GM10847 (cell line): Measurements from ENCODE around the gene RPS4Y1.

Experiments used
- POLR2A ChIP-seq: IDR thresholded peaks from 2 replicates; pipeline ENCODE4 v1.6.1; 2011; ENCODE audit not compliant: insufficient read length; ENCODE audit errors: extremely low read depth

Gene RPS4Y1

DNA sequence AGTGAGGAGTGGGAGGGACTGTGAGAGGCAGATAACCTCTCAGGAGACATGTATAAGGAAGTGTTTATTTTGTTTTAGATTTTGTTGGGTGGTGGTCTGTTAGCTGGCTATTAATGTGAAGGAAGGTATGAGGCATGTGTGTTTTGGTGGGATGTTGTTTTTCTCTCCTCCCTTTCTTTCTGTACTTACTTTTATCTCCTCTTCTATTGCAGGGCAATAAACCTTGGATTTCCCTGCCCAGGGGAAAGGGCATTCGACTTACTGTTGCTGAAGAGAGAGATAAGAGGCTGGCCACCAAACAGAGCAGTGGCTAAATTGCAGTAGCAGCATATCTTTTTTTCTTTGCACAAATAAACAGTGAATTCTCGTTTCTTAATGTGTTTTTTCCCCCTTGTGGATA lies 25.2 kb downstream of the RPS4Y1 start:
- TF ChIP-seq POLR2A = no peak

DNA sequence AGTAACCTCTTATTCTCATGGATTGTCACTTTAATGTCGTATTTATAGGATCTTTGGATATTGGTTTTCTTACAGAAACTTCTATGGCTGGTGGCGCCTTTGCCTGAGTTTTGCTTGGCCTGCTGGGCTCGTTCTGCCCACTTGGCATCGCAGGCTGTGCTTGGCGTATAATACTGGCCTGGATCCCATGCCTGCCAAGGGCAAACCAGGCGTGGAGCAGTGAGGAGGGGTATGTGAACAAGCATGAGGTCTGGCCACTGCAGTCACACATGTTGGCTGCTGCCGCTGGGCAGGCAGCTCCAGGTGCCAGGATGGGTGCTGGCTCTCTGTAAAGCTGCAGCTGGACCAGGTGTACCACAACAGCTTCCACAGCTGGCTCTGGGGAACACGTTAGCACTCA lies 26.1 kb downstream of the RPS4Y1 start:
- no peak for TF ChIP-seq POLR2A

DNA sequence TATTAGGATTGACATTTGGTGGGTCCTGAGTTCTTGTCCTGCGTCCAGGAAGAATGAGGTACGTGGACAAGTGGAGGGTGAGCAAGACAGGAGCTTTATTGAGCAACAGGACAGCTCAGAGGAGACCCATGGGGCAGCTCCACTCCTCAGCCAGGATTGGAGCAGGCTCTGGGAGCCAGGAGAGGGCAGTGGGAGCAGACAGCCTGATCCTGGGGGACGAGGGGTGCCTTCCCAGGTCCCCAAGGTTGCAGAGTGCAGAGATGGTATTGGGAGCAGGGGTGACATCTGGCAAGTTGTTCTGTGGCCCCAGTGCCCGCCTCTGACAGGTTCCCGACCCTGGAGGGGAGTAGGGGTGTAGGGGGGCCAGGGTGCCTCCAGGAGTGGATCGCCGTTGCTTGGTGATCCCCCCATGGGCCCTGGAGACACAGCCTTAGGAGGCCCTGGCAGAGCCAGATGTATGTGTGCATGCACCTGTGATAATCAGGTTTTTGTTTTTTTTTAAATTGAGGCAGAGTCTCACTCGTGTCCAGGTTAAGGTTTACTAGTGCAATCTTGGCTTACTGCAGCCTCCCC lies 26.7 kb downstream of the RPS4Y1 start:
- no peak for TF ChIP-seq POLR2A

DNA sequence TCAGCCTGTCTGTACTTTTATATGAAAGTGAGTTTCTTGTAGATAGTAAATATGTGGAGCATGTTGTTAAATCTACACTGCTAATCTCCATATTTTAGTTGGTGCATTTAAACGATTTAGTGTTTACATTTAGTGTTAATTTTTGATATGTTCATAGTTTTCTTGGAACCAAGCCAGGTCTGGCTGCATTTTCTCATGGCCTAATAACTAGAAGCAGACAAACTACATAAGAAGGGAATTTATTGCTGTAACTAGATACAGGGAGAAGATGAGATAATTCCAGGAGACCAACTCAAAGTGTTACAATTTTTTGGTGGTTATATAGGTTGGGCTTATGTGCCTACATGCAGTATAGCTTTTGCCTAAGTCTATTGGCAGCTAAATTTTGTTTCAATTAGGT lies 32.8 kb downstream of the RPS4Y1 start:
- TF ChIP-seq POLR2A = no peak

DNA sequence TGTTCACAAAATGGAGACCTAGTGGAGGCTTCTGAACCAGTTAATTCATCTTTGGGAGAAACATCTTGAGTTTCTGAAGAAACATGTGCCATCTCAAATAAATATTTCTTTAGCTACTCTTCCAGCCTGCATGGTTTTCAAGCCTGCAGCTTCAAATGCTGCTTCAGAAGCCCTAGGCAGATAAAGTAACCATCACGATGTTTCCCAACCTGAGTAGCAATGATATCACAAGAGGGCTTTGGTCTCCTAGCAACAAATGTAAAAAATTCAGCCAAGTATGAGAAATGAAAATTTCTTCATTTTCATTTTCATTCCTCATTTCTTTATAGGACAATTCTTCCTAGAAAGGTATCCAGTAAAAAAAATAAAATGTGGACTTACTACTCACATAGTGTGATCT lies 42.2 kb downstream of the RPS4Y1 start:
- no peak for TF ChIP-seq POLR2A

DNA sequence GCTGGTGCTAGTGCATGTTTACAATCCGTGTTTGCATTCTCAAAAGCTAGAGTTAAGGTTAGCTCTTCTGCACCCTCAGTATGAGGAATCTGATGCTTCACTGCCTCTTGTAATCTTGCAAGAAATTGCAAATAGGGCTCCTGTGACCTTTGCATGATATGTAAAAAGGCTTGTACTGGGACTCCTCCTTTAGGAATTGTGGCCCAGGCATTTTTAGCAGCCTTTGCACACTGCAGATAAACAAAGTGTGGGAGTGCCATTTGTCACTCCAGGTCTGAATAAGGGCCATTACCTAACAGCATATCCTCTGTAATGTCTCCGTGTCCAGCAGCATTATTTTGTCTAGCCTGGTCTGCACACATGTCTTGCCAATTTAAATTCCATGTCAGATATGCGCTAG lies 44.5 kb downstream of the RPS4Y1 start:
- TF ChIP-seq POLR2A = no peak

DNA sequence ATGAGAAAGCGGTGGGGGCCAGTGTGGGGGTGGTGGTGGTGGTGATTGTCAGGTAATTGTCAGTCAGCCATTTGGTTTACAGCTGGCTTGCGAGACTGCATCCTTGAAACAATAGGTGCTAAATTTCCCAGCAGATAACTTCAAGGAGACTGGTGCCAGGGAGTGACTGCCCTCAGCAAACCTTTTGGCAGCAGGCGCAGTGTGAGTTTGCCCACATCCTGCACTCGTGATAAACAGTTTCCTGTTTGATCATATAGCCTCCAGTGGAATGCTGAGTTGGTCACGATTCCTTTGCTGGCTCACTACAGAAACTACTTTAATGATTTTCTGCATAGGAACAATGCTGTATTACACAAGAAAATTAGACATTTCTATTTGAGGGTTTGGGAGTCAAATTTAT lies 46.0 kb downstream of the RPS4Y1 start:
- no peak for TF ChIP-seq POLR2A

DNA sequence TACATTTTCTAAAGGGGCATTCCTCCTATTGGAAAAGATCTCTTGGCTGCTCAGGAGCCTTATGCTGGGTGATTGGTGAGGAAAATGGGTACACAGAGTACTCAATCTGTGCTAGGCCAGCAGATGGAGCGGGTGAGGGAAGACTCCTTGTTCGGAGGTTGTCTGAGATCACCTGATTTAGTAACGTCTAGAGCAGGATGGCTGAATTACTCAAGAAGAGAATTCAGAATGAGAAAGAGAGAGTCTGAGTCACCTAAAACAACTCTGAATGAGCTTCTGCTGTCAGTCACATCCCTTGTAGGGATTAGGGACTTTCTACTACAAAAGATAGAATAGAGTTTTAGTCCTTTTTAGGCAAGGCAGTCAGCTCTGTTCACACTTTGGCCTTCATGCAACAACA lies 46.6 kb downstream of the RPS4Y1 start:
- TF ChIP-seq POLR2A = no peak

DNA sequence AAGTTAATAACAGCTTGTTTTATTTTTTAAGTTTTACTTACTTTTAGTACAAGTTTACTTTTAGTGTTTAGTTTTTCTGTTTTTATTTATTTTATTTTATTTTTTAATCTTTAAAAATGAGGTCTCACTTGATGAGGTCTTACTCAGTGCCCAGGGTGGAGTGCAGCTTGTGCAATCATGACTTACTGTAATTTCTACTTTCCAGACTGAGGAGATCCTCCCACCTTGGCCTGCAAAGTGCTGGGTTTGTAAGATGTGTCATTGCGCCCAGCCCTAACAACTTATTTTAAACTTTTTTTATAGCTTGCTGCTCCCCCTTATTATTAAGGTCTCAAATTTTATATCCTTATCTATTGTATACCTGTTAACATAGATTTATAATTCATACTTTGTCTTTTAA lies 52.1 kb downstream of the RPS4Y1 start:
- no peak for TF ChIP-seq POLR2A

DNA sequence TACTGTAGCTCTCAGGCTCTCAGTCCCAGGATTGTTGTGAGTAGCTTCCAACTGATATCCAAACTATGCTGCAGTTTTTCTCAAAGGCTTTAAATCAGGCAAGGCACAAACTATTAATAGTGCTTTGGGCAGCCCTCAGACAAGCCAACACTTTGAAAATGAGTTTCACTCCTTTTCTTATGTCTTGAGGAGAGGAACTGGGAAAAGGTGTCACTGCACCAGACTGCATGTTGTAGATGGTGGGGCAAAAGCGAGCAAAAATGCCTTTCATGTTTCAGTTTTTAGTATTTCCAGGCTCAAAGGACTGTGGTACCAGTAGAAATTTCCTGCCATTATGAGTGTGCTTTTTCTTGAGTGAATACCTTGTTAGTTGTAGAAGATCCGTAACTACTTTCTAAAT lies 54.6 kb downstream of the RPS4Y1 start:
- TF ChIP-seq POLR2A = no peak

DNA sequence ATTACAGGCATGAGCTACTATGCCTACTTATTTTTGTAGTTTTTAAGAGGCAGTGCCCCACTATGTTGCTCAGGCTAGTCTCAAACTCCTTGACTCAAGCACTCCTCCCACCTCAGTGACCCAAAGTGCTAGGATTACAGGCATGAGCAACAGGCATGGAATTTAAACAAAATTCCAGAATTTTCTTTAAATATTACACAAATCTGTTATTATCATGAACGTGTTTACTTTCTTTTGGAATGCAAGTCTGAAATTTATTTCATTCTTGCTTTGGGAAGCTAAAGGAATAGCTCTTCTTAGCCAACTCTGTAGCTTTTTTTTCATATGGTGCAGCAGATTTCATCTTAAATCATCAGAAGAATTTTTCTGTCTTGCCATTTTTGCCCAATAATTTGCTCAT lies 66.0 kb downstream of the RPS4Y1 start:
- TF ChIP-seq POLR2A = no peak

DNA sequence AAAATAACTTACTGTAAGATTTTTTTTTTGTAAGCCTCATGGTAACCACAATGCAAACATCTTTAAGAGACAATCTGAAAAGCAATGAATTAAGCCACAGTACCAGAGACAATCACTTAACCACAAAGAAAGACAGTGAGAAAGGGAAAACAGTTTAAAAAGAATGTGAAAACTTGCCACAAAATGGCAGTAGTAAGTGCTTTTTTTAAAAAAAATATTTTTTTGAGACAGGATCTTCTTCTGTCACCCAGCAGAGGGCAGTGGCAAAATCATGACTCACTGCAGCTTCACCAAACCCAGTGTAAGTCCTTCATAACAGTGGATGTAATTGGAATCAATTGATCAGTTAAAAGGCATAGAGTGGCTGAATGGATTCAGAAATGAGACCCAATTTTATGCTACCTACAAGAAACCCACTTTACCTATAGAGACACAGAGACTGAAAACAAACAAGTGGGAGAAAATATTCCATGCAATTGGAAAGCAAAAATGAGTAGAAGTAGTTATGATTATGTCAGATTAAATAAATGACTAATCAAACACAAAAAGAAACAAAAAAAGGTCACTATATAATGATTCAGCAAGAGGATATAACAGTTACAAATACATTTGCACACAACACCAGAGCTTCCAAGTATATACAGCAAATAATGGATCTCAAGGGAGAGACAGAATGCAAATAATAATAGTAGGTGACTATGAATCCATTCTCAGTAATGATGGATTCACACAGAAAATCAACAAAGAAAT lies 71.8 kb downstream of the RPS4Y1 start:
- TF ChIP-seq POLR2A = no peak
